CD4-positive, alpha-beta T cell treated with Interferon gamma for 1 hour (primary cell): Measurements from ENCODE around the gene ANAPC10.
"Not testable (repeated sequence)": the region's sequence is repeated elsewhere in the genome, so short reads cannot be mapped to it uniquely, and the experiment has no call there.

Experiments
- DNase-seq: peaks from one replicate; pipeline ENCODE4 v3.0.0-alpha.2; 2020

Gene ANAPC10

DNA sequence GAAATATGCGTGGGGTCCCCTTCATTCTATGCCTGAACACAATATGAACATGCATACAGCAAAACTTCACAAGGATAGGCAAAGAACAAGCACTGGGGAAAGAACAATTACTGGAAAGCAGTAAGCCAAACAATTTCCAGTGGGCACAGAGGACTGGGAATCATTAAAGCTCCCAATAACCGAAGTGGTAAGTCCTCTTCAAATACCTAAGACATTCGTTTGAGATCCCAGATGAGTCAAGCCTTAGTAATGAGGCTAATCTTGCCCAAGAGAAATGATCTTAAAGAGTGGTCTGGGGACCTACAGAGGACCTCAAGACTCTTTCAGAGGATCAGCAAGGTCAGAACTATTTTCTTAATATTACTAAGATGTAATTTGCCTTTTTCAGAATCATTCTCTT lies 28.6 kb downstream of the ANAPC10 start:
- DNase-seq: no peak

DNA sequence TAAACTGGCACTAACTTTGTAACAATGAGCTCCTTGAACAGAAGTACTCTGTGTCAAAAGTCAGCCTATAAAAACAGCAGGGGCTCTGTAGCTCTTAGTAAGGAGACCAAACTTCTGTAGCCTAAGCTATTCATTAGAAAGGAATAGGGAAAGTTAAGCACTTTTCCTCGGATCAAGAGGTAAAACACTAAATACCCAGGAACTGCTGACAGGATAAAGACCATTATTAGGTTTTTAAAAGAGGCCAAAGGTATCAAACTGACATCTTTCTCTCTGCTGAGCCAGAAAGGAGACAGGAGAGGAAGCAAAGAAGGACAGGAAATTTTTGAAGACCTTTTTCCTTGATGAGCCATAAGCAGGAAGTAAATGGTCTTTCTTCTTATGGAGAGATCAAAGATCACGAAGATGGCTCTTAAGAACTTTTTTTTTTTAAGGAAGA lies 31.9 kb downstream of the ANAPC10 start:
- DNase-seq: no peak

DNA sequence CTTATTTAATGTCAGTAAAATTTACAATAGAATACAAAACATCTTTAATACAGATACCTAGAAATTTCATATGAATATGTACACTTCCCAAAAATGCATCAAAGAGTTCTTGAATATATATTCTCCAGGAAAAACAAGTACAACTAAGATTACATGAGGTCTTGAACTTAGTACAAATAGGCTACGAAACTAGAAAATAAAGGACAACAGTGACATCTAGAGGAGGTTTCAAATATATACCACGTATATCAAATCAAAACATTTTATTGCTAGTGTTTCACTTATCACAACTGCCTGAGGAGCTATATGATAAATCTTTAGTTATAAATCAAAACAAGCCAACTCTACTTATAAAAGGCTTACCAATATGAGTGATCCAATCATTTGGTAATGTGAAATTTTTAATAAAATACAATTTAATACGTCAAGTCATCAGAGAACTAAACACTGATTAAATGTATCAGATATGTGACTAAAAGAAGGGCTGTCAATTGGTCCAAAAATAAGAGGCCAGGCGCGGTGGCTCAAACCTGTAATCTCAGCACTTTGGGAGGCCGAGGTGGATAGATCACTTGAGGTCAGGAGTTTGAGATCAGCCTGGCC lies 36.6 kb downstream of the ANAPC10 start:
- DNase-seq: no peak

DNA sequence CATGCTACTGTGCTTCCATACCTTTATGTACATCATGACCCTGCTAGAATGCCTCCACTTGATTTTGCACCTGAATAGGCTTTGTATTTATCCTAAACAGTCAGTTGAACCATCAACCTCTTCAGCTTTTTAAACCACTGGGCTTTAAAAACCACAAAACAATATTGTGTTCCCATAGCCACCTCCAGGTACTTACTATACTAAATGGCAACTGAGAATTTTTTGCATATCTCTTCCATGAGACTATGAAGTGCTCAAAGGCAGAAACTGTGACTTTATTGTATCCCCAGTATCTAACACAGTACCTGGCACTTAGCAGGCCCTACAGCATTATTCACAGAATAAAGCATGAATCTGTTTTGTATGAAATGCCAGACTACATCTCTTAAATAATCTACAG lies 39.7 kb downstream of the ANAPC10 start:
- DNase-seq: no peak

DNA sequence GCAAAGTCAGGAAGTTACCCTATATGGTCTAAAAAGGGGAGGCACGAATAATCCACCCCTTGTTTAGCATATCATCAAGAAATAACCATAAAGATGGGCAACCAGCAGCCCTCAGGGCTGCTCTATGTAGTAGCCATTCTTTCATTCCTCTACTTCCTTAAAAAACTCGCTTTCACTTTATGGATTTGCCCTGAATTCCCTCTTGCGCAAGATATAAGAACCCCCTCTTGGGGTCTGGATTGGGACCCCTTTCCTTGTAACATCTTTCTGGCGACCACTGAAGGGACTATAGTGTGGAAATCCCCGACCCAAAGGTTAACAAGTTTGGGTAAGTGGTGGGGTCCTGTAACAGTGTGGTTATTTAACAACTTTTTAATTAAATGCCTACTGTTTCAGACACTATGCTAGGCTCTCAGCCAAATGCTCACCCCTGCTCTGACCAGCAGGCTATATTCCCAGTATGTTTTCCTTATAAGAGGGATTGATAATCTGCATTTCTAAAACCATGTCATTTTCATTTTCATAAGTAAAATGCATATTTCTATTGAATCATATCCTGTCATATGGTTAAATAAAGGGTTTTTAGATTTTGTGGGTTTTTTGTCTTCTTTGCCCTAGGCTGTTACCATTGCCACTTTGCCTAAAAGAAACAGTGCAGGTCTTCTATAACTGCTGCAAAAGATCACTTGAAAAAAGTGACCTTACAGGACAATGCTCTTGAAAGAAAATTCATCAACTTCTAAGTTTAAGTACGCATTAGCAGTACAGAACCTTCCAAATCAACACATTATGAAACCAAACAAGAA lies 41.5 kb downstream of the ANAPC10 start:
- no peak for DNase-seq

DNA sequence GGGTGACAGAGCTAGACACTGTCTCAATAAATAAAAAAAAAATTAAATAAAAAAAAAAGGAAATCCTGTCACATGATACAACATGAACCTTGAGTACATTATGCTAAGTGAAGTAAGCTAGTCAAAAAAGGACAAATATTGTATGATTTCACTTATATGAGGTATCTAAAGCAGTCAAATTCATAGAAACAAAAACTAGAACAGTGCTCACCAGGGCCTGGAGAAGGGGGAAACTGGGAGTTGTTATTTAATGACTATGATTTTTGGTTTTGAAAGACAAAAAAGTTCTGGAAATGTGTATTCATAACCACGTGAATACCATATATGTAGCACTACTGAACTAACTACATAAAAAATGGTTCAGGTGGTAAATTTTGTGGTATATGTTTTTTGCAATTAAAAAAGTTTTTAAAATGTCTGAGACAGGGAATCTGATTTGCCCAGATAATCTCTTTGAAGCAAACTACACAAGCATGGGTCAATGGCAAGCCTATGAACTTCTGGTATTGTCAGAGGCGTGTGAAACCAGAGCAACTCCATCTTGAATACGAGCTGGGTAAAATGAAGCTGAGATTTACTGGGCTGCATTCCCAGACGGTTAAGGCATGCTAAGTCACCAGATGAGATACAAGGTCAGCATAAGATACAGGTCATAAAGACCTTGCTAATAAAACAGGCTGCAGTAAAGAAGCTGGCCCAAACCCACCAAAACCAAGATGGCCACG lies 42.3 kb downstream of the ANAPC10 start:
- no peak for DNase-seq

DNA sequence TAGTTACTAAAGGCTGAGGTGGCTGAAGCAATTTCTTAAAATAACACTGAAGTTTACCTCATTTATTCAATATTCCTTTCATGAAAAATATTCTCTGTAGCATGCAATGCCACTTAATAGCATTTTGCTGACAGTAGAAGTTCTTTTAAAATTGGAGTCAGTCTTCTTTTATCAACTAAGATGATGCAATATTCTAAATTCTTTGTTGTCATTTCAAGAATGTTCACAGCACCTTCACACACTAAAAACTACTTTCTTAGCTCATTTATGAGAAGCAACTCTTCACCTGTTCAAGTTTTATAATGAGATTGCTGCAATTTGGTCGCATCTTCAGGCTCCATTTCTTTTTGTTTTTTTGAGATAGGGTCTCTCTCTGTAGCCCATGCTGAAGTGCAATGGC lies 48.8 kb downstream of the ANAPC10 start:
- DNase-seq: no peak

DNA sequence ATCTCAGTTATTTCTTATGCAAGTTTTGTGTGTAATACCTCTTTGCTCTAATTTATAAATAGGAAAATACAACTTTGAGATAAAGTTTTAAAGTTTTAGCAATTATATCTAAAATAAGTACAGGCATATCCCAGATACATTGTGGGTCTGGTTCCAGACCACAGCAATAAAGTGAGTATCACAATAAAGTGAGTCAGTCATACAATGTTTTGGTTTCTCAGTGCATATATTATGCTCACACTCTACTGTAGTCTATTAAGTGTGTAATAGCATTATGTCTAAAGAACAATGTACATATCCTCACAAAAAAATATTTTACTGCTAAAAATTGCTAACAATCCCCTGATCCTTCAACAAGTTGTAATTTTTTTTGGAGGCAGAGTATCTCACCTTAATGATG lies 49.2 kb downstream of the ANAPC10 start:
- DNase-seq: no peak

DNA sequence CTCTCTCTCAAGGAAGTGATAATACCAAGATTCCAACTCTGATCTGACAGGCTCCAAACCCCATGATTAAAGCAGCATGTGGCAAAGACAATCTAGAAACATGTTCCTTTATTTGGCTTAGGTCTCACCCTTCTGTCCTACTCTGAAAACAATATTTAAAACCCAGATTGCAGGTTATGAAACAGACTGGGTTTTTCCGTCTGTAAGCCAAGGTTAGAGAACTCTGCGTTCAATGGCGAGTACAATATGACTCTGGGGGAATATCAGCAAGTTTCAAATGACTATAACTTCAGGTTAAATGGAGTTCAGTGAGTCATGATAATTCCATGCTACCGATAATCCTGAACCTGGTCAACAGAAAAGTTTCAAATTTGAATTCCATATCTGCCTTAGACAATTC lies 50.8 kb downstream of the ANAPC10 start:
- DNase-seq: no peak

DNA sequence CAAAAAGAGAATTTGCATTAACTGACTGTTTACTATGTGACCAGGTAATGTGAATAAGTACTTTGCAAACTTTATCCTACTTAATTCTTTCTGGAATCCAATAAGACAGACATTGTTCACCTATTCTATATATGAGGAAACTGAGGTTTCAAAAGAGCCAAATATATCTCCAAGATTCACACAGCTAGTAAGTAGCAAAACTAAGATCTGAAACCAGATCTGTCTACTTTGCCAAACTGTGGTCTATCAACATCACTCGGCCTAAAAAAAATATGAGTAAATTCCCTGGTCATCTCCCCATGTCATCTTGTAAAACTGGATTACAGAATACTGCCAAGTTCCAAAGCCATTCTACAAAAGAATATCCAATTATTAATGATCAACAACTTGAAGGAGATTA lies 52.8 kb downstream of the ANAPC10 start:
- DNase-seq: no peak

DNA sequence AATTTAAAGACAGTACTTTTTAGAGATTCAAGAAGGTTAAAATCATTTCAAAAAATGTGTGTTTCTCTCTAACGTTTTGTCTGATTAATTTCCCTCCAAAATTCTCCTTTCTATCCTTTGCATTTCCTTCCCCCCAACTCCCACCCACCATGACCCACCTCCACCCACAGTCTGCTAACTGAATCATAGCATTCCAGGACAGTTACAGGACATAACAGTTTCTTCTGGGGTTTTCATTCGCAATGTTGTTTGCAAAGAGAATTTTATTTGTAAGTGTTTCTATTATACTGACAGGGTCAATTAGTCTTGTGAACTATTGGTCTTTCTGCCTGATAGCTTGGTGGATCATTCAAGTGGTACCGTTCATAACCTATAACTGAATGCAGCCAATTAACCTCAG lies 53.7 kb downstream of the ANAPC10 start:
- no peak for DNase-seq

DNA sequence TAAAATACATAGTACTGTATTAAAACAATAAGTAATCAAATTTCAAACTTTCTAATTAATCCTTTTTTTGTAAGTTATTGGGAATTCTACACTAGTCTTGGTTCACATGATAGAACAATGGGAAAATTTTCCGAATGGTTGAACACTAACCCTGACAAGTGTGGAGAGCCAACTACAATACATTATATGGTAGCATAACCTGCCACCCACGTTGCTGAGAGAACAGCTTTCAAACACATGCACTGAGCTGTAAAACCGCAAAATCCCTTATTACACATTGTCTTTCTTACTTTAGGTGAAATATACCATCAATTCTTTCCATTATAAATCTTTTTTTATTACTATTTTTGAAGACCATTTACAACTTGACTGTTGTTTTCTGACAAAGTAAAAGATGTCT lies 54.7 kb downstream of the ANAPC10 start:
- DNase-seq: no peak

DNA sequence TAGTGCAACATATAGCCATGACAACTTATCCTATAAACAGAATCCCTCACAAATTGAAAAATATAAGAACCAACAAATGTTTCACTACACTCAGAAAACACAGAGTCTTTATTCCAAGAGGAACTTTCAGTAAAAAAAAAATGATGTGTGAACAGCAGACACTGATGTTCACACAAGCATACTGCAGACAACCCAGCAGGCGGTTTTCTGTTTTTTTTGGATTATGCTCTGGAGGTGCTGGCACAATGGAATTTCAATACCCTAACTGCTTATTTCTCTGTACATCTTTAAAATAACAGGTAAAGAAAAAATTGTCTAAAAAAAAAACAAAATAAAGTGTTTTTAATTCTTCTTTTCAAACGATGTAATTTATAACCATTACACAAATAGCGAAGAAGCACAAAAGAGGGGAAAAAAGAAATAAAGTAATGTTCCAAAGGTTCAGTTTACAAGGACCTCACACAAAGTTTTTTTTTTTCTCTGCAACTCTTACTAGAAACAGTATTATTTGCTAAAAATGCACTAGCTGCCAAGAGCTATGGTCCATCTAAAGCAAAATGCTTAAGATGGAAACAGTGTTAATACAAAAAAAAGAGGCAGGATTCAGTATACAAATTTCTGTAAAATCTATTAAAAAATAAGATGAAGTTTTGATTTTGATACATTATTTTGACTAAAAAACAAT lies 55.3 kb downstream of the ANAPC10 start:
- no peak for DNase-seq

DNA sequence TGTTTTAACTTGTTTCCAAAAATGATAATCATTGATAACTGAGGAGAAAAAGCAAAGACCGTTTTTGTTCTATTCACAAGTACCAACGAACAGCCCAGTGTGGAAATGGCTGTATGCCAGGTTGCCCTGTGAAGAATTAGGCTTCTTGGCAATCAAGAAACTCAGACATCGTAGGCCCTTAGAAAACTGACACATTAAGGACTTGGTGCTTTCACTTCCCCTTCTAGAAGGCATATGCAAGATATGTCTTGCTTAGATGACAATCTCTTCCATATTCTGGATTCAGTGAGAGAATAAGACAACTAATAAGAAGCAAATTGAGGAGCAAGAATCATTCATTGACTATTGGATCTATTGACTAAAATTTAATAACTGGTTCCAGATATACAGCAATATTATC lies 56.6 kb downstream of the ANAPC10 start:
- DNase-seq: no peak

DNA sequence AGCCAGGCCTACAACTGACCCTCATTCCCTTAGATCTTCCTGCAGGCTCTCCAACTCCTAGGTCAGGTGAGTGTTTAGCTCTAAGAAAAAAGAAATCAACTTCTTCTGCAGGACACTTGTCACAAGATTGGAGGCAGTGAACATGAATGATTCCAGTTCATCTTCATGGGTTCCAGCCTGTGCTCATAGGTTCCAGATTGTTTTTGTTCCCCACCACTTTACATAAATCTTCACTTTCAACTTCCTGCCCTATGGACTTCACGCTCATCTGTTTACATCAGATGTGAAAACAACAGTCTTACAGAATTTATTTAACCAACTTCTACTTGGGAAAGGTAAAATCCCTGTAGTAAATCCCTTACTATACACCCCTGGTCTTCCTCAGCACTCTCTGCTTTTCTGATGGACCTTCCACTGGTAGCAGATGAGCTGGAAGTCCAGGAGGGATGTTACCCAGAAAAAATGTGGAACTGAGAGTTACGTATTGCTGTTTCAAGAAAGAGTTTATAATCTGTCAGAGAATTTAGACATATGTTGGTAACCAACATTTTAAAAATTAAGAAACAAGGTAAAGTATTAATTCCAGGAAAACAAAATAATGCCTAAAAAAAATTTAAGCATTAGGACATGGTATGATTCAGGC lies 62.4 kb downstream of the ANAPC10 start:
- DNase-seq: no peak

DNA sequence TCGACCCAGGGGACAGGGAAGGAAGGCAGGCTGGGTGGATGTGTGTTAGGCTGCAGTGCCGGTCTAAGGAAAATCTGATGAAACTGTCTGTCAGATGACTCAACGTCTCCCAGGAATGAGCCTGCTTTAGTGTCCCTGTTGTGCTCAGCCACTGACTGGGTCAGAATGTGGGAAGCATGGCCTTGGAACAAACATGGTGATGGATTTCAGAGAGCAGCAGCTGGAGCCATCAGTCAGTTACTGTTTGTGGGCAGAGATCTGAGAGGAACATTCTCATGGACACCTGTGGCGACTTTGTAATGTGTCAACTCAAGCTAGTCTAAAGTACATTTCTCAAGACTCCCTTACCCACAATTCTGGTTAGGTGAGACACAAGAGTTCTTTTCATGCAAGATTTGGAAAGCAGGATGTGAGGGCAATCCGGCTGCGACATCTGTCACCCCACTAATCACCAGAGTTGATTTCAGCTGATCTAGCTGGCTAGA lies 63.2 kb downstream of the ANAPC10 start:
- no peak for DNase-seq

DNA sequence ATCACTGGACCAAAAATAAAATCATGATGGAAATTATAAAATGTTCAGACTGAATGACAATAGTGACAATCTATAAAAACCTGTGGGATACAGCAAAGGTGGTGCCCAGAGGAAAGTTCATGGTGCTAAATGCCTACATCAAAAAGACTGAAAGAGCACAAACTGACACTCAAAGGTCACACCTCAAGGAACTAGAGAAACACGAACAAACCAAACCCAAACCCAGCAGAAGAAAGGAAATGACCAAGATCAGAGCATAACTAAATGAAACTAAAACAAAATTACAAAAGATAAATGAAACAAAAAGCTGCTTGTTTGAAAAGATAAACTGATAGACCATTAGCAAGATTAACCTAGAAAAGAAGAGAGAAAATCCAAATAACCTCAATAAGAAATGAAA lies 78.7 kb downstream of the ANAPC10 start:
- DNase-seq: no peak

DNA sequence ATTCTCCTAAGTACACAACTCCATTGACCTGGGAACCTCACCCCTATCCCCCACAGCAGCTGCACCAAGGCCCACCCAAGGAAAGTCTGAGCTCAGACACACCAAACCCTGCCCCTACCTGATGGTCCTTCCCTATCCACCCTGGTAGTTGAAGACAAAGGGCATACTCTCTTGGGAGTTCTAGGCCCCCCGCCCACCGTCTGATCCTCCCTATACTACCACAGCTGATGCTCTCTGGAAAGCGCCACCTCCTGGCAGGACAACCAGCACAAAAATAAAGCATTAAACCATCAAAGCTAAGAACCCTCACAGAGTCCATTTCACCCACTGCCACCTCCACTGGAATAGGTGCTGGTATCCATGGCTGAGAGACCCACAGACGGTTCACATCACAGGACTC lies 83.6 kb downstream of the ANAPC10 start:
- DNase-seq: no peak

DNA sequence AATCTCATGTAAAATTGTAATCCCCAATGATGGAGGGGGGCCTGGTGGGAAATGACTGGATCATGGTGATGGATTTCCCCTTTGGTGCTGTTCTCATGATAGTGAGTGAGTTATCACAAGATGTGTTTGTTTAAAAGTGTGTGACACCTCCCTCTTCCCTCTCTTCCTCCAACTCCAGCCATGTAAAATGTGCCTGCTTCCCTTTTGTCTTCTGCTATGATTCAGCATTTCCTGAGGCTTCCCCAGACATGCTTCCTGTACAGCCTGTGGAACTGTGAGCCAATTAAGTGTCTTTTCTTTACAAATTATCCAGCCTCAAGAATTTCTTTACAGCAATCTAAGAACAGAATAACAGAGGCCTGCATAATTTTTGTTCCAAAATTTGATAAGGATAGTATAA lies 85.2 kb downstream of the ANAPC10 start:
- DNase-seq: no peak

DNA sequence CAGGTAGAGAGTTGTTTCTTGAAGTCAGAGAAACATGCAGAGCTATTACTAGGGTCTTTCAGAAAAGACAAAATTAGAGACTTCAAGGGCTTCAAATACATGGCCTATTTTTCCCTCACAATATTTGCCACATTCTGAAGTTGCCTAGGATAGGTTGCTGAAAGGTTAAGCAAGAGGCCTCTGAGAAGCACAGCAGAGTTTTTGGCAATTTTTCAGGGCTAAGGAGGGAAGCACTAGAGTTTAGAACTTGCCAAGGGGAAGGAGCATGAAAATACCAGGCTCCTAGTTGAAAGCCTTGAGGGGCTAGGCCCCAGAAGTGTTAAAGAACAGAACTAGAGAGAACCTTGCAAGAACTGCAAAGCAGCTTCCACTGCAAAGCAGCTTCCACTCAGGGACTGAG lies 86.4 kb downstream of the ANAPC10 start:
- no peak for DNase-seq

DNA sequence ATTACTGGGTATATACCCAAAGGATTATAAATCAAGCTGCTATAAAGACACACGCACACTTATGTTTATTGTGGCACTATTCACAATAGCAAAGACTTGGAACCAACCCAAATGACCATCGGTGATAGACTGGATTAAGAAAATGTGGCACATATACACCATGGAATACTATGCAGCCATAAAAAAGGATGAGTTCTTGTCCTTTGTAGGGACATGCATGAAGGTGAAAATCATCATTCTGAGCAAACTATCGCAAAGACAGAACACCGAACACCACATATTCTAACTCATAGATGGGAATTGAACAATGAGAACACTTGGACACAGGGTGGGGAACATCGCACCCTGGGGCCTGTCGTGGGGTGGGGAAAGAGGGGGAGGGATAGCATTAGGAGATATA lies 87.7 kb downstream of the ANAPC10 start:
- not testable (repeated sequence) for DNase-seq

DNA sequence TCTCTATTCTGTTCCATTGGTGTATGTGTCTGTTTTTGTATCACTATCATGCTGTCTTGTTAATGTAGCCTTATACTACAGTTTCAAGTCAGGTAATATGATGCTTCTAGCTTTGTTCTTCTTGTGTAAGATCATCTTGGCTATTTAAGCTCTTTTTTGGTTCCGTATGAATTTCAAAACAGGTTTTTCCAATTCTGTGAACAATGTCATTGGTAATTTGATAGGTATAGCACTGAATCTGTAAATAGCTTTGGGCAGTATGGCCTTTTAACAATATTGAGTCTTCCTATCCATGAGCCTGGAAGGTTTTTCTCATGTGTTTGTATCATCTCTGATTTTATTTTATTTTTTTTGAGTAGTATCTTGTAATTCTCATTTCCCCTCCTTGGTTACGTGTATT lies 94.3 kb downstream of the ANAPC10 start:
- no peak for DNase-seq

DNA sequence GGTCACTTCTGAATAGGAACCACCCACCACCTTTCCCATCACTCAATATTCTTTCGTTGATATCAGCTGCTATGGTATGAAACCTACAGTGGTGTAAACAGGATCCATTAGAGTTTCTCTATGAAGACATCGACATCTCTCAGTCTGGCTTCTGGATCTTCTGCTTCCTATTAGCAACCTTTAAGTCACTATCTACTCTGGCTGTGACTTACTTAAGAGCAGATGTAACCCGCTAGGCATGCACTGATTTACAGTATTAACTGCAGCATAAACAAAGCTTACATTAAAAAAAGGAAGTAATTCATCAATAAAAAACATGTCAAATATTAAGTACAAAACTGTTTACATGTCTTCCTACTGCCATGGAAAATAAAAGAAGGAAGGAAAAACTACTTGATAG lies 96.4 kb downstream of the ANAPC10 start:
- no peak for DNase-seq
